SK-N-SH (cell line): Measurements from ENCODE around the gene BTRC.

Experiments used
- EP300 ChIP-seq, 2 experiments: IDR thresholded peaks; 2 replicates each; pipeline versions ENCODE4 v1.4.0 to v1.6.1; 2012; ENCODE audit warnings: borderline replicate concordance in 1 of 2, low read depth in 1 of 2, low read length in 1 of 2
- SMC3 ChIP-seq: IDR thresholded peaks from 2 replicates; pipeline ENCODE4 v1.6.1; 2012; ENCODE audit warnings: low read depth, low read length, improper control_type of control experiment
- TF ChIP-seq, protein P1 (sequence below): fragments of 200-600 bp; sonication (generic); IDR thresholded peaks from 2 replicates; pipeline ENCODE4 v1.6.1; 2017; ENCODE audit warnings: antibody characterized with exemption, mild to moderate bottlenecking, moderate library complexity

DNA sequence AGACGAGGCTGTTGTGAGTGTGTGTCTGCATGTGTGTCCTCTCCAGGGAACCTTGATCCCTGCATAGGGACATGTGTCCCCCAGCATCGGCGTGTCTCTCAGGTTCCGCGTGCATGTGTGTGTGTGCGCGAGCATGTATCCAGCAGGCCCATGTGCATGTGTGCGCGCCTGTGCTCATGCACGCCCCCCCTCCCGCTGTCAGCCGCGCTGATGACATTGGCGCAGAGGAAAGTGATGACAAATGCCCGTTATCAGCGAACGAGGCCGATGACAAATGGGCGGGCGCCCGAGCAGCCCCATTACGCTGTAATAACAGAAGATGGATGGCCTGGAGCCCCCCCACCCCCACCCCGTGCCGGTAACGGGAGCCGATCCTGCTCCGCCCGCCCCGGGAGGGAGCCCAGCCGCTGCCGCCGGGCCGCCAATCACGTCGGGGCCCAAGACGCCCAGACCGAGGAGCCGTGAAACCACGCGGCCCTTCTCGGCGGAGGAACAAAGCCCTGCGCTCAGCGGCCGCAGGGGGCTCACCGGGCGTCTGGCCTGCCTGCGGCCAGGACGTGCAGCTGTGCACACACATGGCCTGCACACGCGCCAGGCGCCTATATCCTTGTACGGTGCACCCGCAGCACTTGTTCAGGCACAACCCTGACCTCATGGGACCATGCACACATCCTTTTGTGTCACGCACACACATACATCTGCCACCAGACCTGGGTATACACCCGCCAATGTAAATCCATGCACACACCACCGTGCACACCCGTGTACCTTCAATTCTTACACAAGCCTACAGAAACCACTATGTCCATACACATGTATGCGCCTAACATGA lies 212.6 kb downstream of the BTRC start:
- TF ChIP-seq SMC3 = no peak; the same call in 1 of the 2 replicates
- TF ChIP-seq, protein P1, sequence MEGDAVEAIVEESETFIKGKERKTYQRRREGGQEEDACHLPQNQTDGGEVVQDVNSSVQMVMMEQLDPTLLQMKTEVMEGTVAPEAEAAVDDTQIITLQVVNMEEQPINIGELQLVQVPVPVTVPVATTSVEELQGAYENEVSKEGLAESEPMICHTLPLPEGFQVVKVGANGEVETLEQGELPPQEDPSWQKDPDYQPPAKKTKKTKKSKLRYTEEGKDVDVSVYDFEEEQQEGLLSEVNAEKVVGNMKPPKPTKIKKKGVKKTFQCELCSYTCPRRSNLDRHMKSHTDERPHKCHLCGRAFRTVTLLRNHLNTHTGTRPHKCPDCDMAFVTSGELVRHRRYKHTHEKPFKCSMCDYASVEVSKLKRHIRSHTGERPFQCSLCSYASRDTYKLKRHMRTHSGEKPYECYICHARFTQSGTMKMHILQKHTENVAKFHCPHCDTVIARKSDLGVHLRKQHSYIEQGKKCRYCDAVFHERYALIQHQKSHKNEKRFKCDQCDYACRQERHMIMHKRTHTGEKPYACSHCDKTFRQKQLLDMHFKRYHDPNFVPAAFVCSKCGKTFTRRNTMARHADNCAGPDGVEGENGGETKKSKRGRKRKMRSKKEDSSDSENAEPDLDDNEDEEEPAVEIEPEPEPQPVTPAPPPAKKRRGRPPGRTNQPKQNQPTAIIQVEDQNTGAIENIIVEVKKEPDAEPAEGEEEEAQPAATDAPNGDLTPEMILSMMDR = no peak
- TF ChIP-seq EP300 (IDR thresholded peaks at IDR 0.05; ENCODE audit: borderline replicate concordance in 1 of 2, low read depth in 1 of 2, low read length in 1 of 2) = no peak
